GM21825 (cell line): ENCODE measurements around the gene DEUP1.

ENCODE experiments used
- ATAC-seq: cut with Tn5 transposase; IDR thresholded peaks from one replicate; pipeline ENCODE4 v1.9.1; 2021; ENCODE audit warnings: mild to moderate bottlenecking, moderate library complexity; ENCODE audit not compliant: unreplicated experiment

DEUP1 gene

DNA sequence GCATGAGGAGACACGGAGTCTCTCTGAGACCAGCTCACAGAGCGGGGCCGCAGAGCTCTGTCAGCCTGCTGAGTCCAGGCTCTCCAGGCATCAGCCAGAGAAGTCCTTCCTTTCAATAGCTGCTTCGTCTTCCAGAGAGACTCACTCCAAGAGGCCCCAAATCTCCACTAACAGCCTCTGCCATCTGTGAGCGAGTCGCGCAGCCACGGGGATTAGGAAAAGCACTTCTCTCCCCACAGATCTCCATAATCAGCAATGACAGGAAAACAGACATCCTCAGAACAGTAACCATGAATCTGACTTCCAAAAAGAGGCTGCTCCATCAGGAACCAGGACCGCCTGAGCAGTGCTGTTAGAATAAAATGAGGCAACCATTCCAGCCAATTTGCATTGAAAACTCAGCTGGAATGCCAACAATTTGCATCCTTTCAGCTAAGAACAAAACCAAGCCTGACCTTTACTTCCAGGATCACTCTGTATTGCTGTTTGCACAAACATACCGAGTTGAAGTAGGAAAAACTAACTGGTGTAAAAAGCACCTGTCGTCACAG lies 147.2 kb downstream of the DEUP1 start:
- ATAC-seq, result no peak

- no peak for ATAC-seq
These were observed 148.3 kb downstream of the DEUP1 start for GRCh38 chr11:93478841-93479240.

DNA sequence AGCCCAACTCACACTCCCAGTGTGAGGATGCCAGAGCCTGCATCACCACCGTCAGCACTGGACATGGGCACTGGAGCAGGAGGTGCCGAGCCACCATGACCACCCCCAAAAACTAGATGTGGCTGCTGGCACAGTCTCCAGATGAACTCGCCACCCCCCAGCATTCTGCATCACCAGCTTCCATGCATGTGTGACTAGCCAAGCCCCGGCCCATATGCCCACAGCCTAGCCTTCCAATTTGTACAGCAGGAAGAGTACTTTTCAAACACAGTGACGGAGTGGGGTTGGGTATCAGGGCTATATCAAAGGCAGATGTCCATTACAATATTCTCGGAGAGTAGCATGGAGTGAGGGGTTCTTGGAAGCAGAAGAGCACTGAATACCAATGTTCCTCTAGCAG lies 149.7 kb downstream of the DEUP1 start:
- ATAC-seq, result no peak

DNA sequence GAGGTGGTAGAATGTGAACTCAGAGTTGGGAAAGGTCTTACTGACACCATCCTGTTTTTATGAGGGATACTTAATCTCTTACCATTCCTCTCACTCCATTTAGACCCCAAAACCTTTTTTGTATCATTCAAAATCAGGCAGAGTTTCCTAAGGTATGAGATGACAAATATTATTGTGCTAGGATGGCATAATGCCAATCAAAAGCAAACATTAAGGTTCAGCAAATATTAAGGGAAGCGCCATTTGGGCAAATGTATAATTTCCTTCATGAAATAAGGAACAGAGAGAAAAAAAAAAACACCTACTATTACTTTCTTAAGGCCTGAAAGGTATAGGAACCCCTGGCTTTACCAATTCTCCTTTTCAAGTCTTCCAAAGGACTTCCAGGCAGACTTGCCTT lies 150.2 kb downstream of the DEUP1 start:
- no peak for ATAC-seq

GRCh38 chr11:93481279-93481678 lies 150.7 kb downstream of the DEUP1 start:
- ATAC-seq, result no peak

DNA sequence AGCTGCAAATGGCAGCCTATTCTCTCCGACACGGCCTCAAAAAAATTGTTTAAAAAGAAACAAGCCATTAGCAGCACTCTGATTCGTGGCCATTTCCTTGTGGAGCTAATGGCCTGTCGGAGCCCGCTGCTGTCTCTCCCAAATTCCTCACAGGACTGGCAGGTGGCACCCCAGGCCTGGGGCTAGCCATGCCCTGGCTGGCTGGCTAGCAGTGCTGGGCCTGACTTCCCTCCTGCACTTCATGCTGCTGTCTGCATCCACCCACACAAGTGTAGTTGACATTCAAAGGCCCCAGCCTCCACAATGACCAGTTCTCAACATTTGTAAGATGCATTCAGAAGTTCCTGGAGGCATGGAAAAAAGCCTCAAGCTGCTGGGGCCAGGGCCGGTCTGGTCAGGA lies 151.2 kb downstream of the DEUP1 start:
- no peak for ATAC-seq

DNA sequence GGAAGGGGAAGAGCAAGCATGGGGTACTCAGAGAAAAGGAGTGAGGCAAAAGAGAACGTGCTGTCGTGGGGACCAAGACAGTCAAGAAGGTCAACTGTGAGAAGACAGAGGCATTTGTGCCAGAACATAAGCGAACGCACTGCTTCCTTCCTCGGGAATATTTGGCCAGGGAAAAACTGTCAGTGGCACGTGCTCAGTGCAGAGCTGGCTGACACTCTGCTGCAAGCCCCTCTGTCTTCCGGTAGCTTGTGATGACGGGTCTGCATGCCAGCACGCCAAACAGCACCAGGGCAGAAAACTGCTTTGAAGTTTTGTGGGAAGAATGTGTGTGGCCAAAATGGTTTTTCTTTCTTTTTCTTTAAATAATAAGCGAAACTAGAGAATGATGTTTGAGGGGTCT lies 152.0 kb downstream of the DEUP1 start:
- ATAC-seq, result no peak

DNA sequence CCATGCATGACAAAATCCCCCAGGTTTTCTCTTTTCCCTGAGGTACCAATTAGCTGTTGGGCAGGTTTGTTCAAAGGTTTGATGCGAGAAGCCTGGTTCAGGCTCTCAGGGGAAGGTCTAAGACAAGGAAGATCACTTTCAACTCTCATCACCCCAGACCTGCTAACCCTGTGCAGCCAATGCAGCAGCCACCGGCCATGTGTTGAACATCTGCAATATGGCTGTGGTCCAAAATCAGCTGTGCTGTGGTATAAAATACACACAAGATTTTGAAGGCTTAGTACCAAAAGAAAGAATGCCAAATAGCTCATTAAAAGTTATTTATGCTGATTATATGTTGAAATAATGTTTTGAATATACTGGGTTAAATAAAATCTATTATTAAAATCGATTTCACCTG lies 154.2 kb downstream of the DEUP1 start:
- no peak for ATAC-seq

DNA sequence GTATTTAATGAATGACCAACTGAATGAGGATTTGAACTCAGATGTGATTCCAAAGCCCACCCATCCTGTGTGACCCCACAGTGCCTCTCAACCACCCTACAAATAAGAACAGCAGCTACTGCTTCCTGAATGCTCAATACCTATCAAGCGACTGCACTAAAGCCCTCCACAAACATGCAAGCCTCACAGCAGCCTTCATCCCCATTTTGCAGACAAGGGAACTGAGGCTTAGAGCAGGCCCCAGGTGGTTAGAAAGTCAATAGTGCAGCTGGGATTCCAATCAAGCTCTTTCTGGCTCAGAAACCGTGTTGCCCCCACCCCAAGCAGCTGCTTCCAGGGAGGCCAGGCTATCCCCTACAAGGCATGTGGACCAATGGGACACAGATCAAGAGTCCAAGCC lies 155.4 kb downstream of the DEUP1 start:
- no peak for ATAC-seq

DNA sequence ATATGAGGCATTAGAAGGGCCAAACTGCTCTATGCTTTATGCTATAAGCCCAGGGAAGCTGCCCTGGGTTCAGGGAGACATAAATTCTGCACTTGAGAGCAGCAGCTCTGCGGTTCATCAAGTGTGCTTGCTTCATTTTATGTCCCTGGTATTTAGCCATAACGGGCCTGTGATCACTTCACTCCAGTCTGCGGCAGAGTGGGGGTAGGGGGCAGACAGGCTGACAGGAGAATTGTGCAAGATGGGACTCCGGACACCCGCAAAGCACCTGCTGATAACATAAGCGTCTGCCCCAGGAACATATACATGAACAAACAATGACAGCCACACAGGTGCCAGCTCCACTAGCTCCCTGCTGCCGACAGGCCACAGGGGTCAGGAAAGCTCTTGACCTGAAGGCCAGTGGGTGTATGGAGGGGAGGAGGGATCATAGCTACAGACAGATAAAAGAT lies 156.5 kb downstream of the DEUP1 start:
- ATAC-seq, result no peak
